Measurements from ENCODE around the gene LTC4S. TPM values are rescaled to one million over a fixed set of nuclear protein-coding genes. Genes with fewer than 3 reads are reported as not detected.

Gene LTC4S
- total and polyA plus RNA-seq, 2 experiments from 2014 or later, result 5.8 to 10.1 TPM

DNA sequence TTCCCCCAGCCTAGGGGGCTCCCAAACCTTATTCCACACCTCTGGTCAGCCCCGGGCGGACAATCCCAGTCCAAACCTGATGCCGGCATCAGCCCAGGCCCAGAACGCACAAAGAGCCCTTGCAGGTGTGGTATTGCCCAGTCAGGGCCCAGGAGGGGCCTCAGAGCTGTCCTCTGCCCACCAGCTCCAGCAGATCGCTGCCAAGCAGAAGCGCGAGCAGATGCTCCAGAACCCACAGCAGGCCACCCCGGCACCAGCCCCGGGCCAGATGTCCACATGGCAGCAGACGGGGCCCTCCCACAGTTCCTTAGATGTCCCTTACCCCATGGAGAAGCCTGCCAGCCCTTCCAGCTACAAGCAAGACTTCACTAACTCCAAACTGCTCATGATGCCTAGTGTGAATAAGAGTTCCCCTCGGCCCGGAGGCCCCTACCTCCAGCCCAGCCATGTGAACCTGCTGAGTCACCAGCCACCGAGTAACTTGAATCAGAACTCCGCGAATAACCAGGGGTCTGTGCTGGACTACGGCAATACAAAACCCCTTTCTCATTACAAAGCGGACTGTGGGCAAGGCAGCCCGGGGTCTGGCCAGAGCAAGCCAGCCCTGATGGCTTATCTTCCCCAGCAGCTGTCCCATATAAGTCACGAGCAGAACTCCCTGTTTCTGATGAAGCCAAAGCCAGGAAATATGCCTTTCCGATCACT lies 27.6 kb upstream of the LTC4S start:
- Histone ChIP-seq H3K27me3 (ENCODE audit: insufficient read depth) (no peaks in the 10 kb centered on the region), H3K79me2 (replicated peaks; ENCODE audit: insufficient read depth) (peaks cover 55% of the 10 kb centered on the region), H3K4me1 (ENCODE audit: insufficient read depth) (peaks cover 13% of the 10 kb centered on the region; the same call in 1 of the 2 replicates), H3F3A (replicated peaks; ENCODE audit: low read depth) (peaks cover 34% of the 10 kb centered on the region; the same call in 1 of the 2 replicates), H3K4me2 (no peak overlapping the region), H3K9me2 (ENCODE audit: insufficient read depth) (no peaks in the 10 kb centered on the region), H3K27ac (ENCODE audit: low read depth) (peak overlapping the region; percentile 81; the same call in 1 of the 2 replicates), H3K36me3 (ENCODE audit: insufficient read depth) (peaks cover 38% of the 10 kb centered on the region), H4K20me1 (replicated peaks; ENCODE audit: insufficient read depth) (peaks cover 33% of the 10 kb centered on the region), H3K4me3 (no peak overlapping the region), H2AFZ (no peak overlapping the region)
- Mint-ChIP-seq H3K27me3 (ENCODE audit: insufficient read depth, low read depth, poor library complexity) (peaks cover 3% of the 10 kb centered on the region), H3K27ac (peak overlapping the region; percentile 94), H3K4me1 (peaks cover 31% of the 10 kb centered on the region), H3K4me3 (no peak overlapping the region), H3K36me3 (ENCODE audit: low read depth) (peaks cover 55% of the 10 kb centered on the region), H3K9me3 (no peaks in the 10 kb centered on the region)
- ATAC-seq (no peak), DNase-seq (ENCODE audit: low spot score) (no peak)
- TF ChIP-seq, protein P1, sequence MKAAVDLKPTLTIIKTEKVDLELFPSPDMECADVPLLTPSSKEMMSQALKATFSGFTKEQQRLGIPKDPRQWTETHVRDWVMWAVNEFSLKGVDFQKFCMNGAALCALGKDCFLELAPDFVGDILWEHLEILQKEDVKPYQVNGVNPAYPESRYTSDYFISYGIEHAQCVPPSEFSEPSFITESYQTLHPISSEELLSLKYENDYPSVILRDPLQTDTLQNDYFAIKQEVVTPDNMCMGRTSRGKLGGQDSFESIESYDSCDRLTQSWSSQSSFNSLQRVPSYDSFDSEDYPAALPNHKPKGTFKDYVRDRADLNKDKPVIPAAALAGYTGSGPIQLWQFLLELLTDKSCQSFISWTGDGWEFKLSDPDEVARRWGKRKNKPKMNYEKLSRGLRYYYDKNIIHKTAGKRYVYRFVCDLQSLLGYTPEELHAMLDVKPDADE (IDR thresholded peaks at IDR 0.05), result no peak
- TF ChIP-seq EZH2phosphoT487 (IDR thresholded peaks at IDR 0.05; ENCODE audit: unreplicated experiment) (no peak), ZNF462 (CRISPR knock-in tag; IDR thresholded peaks at IDR 0.05) (no peak), EZH2 (IDR thresholded peaks at IDR 0.05; ENCODE audit: low read depth, unreplicated experiment) (no peak), JUNB (IDR thresholded peaks at IDR 0.05; ENCODE audit: unreplicated experiment) (no peak), ZNF114 (CRISPR knock-in tag; IDR thresholded peaks at IDR 0.05) (no peak), NANOG (IDR thresholded peaks at IDR 0.05; ENCODE audit: borderline replicate concordance) (no peak), CREB1 (CRISPR knock-in tag; IDR thresholded peaks at IDR 0.05; ENCODE audit: low read depth) (no peak), STAT1 (IDR thresholded peaks at IDR 0.05; ENCODE audit: unreplicated experiment) (no peak), ZNF331 (CRISPR knock-in tag; IDR thresholded peaks at IDR 0.05; ENCODE audit: low read depth) (no peak), POLR2AphosphoS5 (IDR thresholded peaks at IDR 0.05; ENCODE audit: low read depth) (no peak)
- TF ChIP-seq, protein P2, sequence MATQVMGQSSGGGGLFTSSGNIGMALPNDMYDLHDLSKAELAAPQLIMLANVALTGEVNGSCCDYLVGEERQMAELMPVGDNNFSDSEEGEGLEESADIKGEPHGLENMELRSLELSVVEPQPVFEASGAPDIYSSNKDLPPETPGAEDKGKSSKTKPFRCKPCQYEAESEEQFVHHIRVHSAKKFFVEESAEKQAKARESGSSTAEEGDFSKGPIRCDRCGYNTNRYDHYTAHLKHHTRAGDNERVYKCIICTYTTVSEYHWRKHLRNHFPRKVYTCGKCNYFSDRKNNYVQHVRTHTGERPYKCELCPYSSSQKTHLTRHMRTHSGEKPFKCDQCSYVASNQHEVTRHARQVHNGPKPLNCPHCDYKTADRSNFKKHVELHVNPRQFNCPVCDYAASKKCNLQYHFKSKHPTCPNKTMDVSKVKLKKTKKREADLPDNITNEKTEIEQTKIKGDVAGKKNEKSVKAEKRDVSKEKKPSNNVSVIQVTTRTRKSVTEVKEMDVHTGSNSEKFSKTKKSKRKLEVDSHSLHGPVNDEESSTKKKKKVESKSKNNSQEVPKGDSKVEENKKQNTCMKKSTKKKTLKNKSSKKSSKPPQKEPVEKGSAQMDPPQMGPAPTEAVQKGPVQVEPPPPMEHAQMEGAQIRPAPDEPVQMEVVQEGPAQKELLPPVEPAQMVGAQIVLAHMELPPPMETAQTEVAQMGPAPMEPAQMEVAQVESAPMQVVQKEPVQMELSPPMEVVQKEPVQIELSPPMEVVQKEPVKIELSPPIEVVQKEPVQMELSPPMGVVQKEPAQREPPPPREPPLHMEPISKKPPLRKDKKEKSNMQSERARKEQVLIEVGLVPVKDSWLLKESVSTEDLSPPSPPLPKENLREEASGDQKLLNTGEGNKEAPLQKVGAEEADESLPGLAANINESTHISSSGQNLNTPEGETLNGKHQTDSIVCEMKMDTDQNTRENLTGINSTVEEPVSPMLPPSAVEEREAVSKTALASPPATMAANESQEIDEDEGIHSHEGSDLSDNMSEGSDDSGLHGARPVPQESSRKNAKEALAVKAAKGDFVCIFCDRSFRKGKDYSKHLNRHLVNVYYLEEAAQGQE (IDR thresholded peaks at IDR 0.05; ENCODE audit: unreplicated experiment), result no peak
- TF ChIP-seq, protein P3, sequence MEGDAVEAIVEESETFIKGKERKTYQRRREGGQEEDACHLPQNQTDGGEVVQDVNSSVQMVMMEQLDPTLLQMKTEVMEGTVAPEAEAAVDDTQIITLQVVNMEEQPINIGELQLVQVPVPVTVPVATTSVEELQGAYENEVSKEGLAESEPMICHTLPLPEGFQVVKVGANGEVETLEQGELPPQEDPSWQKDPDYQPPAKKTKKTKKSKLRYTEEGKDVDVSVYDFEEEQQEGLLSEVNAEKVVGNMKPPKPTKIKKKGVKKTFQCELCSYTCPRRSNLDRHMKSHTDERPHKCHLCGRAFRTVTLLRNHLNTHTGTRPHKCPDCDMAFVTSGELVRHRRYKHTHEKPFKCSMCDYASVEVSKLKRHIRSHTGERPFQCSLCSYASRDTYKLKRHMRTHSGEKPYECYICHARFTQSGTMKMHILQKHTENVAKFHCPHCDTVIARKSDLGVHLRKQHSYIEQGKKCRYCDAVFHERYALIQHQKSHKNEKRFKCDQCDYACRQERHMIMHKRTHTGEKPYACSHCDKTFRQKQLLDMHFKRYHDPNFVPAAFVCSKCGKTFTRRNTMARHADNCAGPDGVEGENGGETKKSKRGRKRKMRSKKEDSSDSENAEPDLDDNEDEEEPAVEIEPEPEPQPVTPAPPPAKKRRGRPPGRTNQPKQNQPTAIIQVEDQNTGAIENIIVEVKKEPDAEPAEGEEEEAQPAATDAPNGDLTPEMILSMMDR (conservative IDR thresholded peaks at IDR 0.05; ENCODE audit: low read depth in 2 of 2), result no peak
